Measurements from ENCODE around the gene FLVCR2.

Gene FLVCR2

GRCh38 chr14:75649337-75649736, 70.9 kb downstream of the FLVCR2 start:
- peak overlapping the region; percentile 77 for H3K27ac ChIP-seq
- H3K36me3 ChIP-seq (replicated peaks): peaks cover 35% of the 10 kb centered on the region
- no peak for DNase-seq
- no peak for TF ChIP-seq CTCF (IDR thresholded peaks at IDR 0.05; ENCODE audit: low read depth, low read length, missing control alignments)
- H3K4me3 ChIP-seq (ENCODE audit: low read depth, low read length): no peak overlapping the region
- in situ Hi-C loops (cut with HindIII; ENCODE audit: low pct_ligation_motif_present, low sequenced_read_pairs): no loop called here
- H3K27me3 ChIP-seq (replicated peaks): no peaks in the 10 kb centered on the region

GRCh38 chr14:75649773-75650172, 71.4 kb downstream of the FLVCR2 start:
- H3K27me3 ChIP-seq (replicated peaks): no peaks in the 10 kb centered on the region
- H3K36me3 ChIP-seq (replicated peaks): peaks cover 40% of the 10 kb centered on the region
- in situ Hi-C loops (cut with HindIII; ENCODE audit: low pct_ligation_motif_present, low sequenced_read_pairs): no loop called here
- no peak overlapping the region for H3K4me3 ChIP-seq (ENCODE audit: low read depth, low read length)
- no peak for DNase-seq
- H3K27ac ChIP-seq: no peak overlapping the region
- TF ChIP-seq CTCF (IDR thresholded peaks at IDR 0.05; ENCODE audit: low read depth, low read length, missing control alignments): no peak

- peaks cover 40% of the 10 kb centered on the region for H3K36me3 ChIP-seq (replicated peaks)
- in situ Hi-C loops (cut with HindIII; ENCODE audit: low pct_ligation_motif_present, low sequenced_read_pairs): no loop called here
- no peak overlapping the region for H3K4me3 ChIP-seq (ENCODE audit: low read depth, low read length)
- TF ChIP-seq CTCF (IDR thresholded peaks at IDR 0.05; ENCODE audit: low read depth, low read length, missing control alignments): no peak
- DNase-seq: no peak
- no peaks in the 10 kb centered on the region for H3K27me3 ChIP-seq (replicated peaks)
- H3K27ac ChIP-seq: no peak overlapping the region
Measured at GRCh38 chr14:75650253-75651058, 72.0 kb downstream of the FLVCR2 start.

- in situ Hi-C loops (cut with HindIII; ENCODE audit: low pct_ligation_motif_present, low sequenced_read_pairs): no loop called here
- H3K36me3 ChIP-seq (replicated peaks): peaks cover 43% of the 10 kb centered on the region
Measured at GRCh38 chr14:75653563-75653962, 75.1 kb downstream of the FLVCR2 start.

GRCh38 chr14:75654127-75654732, 75.8 kb downstream of the FLVCR2 start:
- in situ Hi-C loops (cut with HindIII; ENCODE audit: low pct_ligation_motif_present, low sequenced_read_pairs): no loop called here
- H3K36me3 ChIP-seq (replicated peaks): peaks cover 43% of the 10 kb centered on the region

More at GRCh38 chr14:75653563-75653962, 75.1 kb downstream of the FLVCR2 start:
- H3K27me3 ChIP-seq (replicated peaks): no peaks in the 10 kb centered on the region
- no peak for DNase-seq
- H3K27ac ChIP-seq: no peak overlapping the region
- no peak for TF ChIP-seq CTCF (IDR thresholded peaks at IDR 0.05; ENCODE audit: low read depth, low read length, missing control alignments)
- H3K4me3 ChIP-seq (ENCODE audit: low read depth, low read length): no peak overlapping the region

More at GRCh38 chr14:75654127-75654732, 75.8 kb downstream of the FLVCR2 start:
- Histone ChIP-seq H3K4me3 (ENCODE audit: low read depth, low read length) (no peak overlapping the region), H3K27me3 (replicated peaks) (no peaks in the 10 kb centered on the region), H3K27ac (no peak overlapping the region)
- peak; percentile 97 for TF ChIP-seq CTCF (IDR thresholded peaks at IDR 0.05; ENCODE audit: low read depth, low read length, missing control alignments)
- DNase-seq: peak; percentile 70
